H1 (cell line): ENCODE measurements around the gene RPS19. TPM values are rescaled to one million over a fixed set of nuclear protein-coding genes. Genes with fewer than 3 reads are reported as not detected.

ENCODE experiments used
- MAX ChIP-seq: IDR thresholded peaks from 2 replicates; pipeline ENCODE4 v1.6.1; 2012; ENCODE audit warnings: inconsistent platforms
- RFX5 ChIP-seq: IDR thresholded peaks from 2 replicates; pipeline ENCODE4 v1.6.1; 2011; ENCODE audit warnings: low read depth, low read length, improper control_type of control experiment, borderline replicate concordance
- TEAD4 ChIP-seq: IDR thresholded peaks from 2 replicates; pipeline ENCODE4 v1.6.1; 2012; ENCODE audit warnings: low read depth, low read length, inconsistent platforms, mixed read lengths
- polyA plus RNA-seq, 7 experiments: library from polyadenylated mRNA; depleted of rRNA in 3 of 7; stranded (reverse) in 5 of 7; unstranded in 2 of 7; fragments of >200 nt in 5 of 7; fragments of 200-250 nt in 2 of 7; gene quantifications; 1 replicate in 5 of 7; 2 replicates in 1 of 7; 4 replicates in 1 of 7; pipeline versions ENCODE4 v1.2.1 to v1.2.3, GENCODE V29; 2011 to 2013; ENCODE audit warnings: missing spikeins in 2 of 7, mixed read lengths in 2 of 7
- total RNA-seq: library from RNA; stranded (reverse); fragmentation: NEBNext Ultra II Directional; extraction: Animal tissue kit (Norgen Biotek cat#: 25700); gene quantifications from 2 replicates; pipeline ENCODE4 v1.2.1, GENCODE V29; 2021

RPS19 gene
- total and polyA plus RNA-seq, 2 of the 8 experiments (the other 6 are each of a cell fraction or from before 2014, with no cell fraction given): 2,817 to 5,751 TPM

- no peak for TF ChIP-seq MAX
- TF ChIP-seq TEAD4: no peak
- no peak for TF ChIP-seq RFX5
These were observed 20.3 kb downstream of the RPS19 start (continued) for GRCh38 chr19:41880329-41880708.
